Loucy (cell line): ENCODE measurements around the gene RAP1GDS1.

Experiments
- EZH2phosphoT487 ChIP-seq: fragments of 200-600 bp; IDR thresholded peaks from 2 replicates; pipeline ENCODE4 v1.6.1; 2018; ENCODE audit warnings: antibody characterized with exemption, mild to moderate bottlenecking, moderate library complexity, borderline replicate concordance
- TF ChIP-seq, protein P1 (sequence below): fragments of 200-600 bp; sonication (generic); conservative IDR thresholded peaks from 2 replicates; pipeline ENCODE4 v1.5.1; 2014; ENCODE audit warnings: mild to moderate bottlenecking, antibody characterized with exemption, low read length

DNA sequence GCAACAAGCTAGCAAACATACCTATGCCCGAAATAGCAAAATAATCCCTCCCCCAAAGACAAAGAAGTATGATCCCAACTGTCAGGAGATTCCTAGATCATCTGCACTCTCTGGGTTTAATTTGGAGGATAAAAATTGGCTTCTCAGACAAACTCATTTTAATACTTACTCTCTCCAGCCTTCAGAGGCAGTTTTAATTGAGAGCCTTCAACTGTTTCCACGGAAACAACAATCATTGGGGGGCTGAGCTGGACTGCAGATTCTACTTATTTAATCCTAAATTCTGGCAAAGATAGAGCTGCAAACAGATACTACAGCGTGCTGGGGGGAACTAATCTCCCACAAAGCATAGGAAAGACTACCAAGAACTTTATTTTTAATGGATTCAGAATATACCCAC, 229.1 kb downstream of the RAP1GDS1 start:
- TF ChIP-seq, protein P1, sequence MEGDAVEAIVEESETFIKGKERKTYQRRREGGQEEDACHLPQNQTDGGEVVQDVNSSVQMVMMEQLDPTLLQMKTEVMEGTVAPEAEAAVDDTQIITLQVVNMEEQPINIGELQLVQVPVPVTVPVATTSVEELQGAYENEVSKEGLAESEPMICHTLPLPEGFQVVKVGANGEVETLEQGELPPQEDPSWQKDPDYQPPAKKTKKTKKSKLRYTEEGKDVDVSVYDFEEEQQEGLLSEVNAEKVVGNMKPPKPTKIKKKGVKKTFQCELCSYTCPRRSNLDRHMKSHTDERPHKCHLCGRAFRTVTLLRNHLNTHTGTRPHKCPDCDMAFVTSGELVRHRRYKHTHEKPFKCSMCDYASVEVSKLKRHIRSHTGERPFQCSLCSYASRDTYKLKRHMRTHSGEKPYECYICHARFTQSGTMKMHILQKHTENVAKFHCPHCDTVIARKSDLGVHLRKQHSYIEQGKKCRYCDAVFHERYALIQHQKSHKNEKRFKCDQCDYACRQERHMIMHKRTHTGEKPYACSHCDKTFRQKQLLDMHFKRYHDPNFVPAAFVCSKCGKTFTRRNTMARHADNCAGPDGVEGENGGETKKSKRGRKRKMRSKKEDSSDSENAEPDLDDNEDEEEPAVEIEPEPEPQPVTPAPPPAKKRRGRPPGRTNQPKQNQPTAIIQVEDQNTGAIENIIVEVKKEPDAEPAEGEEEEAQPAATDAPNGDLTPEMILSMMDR: no peak
- TF ChIP-seq EZH2phosphoT487: no peak
